GM12875 (cell line): Measurements from ENCODE around the gene BCDIN3D.
"Not testable (repeated sequence)": the region's sequence is repeated elsewhere in the genome, so short reads cannot be mapped to it uniquely, and the experiment has no call there.

Source experiments
- H3K4me3 ChIP-seq: one replicate; pipeline ENCODE4 v1.5.1; 2011; ENCODE audit warnings: low read depth, low read length, control low read depth
- TF ChIP-seq, protein P1 (sequence below): IDR thresholded peaks from 2 replicates; pipeline ENCODE4 v1.5.1; 2011; ENCODE audit warnings: low read depth, mild to moderate bottlenecking, control low read depth, inconsistent platforms, low read length, moderate library complexity, borderline replicate concordance; ENCODE audit not compliant: insufficient read depth

Gene BCDIN3D

DNA sequence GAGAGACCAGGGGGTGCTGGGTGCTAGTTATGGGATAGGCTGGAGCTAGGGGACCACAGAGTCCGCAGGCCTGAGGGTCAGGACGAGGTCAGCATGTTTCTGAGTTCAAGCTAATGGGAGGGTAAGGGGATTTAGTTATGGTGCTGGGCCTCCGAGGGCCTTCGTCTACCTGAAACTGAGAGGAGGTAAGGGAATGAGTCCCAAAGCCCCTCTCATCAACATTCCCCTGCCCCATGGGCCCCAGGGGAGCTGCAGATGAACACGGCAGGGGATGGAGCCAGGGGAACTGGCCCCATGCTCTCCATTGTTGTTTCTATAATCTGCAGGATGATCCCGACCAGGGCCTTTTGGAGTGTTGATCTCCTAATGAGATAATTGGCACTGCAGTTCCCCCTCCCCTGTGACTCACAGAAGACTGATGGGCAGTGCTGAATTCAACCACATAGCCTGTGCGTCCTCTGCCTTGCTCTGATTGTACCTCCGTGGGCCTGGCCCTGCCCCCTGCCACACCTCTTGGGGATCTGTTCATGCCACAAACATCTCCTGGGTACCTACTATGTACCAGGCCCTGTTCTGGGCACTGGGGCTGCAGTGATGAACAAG, 39.4 kb upstream of the BCDIN3D start:
- TF ChIP-seq, protein P1, sequence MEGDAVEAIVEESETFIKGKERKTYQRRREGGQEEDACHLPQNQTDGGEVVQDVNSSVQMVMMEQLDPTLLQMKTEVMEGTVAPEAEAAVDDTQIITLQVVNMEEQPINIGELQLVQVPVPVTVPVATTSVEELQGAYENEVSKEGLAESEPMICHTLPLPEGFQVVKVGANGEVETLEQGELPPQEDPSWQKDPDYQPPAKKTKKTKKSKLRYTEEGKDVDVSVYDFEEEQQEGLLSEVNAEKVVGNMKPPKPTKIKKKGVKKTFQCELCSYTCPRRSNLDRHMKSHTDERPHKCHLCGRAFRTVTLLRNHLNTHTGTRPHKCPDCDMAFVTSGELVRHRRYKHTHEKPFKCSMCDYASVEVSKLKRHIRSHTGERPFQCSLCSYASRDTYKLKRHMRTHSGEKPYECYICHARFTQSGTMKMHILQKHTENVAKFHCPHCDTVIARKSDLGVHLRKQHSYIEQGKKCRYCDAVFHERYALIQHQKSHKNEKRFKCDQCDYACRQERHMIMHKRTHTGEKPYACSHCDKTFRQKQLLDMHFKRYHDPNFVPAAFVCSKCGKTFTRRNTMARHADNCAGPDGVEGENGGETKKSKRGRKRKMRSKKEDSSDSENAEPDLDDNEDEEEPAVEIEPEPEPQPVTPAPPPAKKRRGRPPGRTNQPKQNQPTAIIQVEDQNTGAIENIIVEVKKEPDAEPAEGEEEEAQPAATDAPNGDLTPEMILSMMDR, result no peak

DNA sequence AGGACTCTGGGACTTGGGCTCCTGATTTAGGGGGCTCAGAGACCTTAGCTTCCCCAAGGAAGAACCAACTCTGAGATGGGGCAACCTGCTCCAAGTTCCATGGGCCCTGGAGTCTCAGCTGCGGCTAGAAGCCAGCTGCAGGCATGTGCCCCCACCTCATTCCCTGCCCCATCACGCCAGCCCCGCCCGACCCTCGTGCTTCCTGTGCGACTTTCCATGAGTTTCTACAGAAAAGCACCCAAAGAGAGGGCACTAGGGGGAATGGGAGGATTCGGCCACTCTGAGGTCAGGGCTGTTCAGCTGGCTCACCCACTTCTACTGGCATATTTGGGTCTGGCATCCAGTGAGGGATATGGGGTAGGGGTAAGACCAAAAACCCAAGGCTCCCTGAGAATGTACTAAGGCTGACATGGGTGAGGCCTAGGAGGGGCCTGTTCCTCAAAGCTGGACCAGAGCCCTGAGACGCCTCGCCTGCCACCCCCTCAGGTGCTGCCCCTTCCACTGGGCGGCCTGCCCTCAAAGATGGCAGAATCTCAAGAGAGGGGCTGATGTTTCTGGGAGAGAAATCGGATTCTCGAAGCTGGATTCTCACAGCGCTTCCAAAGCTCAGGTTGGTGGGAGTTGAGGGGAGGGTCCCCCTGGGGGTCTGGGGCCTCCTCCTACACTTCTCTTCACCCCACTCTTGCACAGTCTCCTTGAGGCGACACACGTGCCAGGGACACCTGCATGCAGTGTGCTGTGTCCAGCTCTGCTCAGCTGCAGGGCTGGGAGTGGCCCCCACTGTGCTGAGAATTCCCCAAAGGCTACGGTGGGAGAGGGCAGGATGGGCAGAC, 38.7 kb upstream of the BCDIN3D start:
- H3K4me3 ChIP-seq, result no peak overlapping the region
- TF ChIP-seq, protein P1, result no peak

More for the DNA sequence above, 39.4 kb upstream of the BCDIN3D start:
- H3K4me3 ChIP-seq, result no peak overlapping the region

DNA sequence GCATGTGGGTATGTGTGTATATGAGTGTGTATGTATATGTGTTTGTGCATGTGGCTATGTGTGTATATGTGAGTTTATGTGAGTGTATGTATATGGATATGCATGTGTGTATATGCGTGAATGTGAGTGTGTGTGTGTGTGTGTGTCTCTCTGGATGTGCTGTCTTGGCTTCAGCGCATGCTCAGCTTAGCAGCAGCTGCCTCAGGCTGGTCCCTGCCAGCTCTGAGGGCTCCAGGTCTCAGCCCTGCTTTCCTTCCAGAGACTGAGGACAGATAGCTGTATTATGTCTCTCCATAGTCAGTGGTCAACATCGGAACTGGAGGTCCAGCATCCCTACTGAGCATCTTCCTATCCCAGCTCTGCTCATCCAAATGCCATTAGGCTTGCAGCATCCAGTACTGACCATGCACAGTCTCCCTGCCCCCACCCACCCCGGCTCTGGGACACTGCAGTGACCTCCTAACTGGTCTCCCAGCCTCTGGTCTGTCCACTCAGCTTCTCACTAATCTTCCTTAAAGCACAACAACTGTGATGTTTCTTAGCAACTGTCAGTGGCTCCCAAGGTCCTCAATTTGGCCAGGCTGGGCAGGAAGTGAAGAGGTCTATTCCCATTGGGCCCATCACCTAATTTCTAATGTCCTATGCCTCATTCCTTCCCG, 38.0 kb upstream of the BCDIN3D start:
- no peak overlapping the region for H3K4me3 ChIP-seq
- TF ChIP-seq, protein P1, result no peak

DNA sequence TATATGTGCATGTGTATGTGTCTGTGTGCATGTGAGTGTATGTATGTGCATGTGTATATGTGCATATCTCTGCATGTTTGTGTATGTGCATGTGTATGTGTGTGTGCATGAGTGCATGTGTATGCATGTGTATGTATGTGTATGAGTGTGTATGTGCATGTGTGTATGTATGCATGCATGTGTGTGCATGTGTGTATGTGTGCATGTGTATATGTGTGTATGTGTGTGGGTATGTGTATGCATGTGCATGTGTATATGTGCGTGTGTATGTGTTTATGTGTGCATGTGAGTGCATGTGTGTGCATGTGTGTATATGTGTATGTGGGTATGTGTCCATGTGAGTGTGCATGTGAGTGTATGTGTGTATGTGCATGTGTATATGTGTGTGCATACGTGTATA, 36.2 kb upstream of the BCDIN3D start:
- H3K4me3 ChIP-seq, result not testable (repeated sequence)

DNA sequence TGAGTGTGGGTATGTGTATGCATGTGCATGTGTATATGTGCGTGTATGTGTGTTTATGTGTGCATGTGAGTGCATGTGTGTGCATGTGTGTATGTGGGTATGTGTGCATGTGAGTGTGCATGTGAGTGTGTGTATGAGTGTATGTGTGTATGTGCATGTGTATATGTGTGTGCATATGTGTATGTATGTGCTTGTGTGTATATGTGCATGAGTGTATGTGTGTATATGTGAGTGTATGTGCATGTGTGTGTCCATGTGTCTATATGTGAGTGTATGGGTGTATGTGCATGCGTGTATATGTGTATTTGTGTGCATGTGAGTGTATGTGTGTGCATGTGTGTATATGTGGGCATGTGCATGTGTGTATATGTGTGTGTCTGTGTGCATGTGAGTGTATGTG, 35.1 kb upstream of the BCDIN3D start:
- no peak overlapping the region for H3K4me3 ChIP-seq
- TF ChIP-seq, protein P1, result no peak

DNA sequence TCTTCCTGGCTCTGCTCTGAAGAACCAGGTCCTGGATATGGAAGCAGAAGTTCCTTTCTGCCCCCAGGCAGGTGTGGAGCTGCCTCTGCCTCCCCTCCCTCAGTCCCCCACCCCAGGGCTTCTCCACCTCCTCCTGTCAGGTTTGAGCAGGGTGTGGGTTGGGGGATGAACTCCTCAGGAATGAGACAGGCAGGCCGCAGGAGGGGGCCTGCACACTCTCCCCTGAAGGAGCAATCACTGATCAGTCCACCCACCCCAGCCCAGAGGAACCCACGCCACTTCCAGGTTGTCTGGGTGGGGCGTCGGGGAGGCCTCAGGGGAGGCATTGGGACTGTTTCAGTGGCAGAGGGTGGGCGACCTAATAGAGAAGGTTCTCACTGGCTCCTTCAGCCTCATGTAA, 34.2 kb upstream of the BCDIN3D start:
- TF ChIP-seq, protein P1, result no peak
- H3K4me3 ChIP-seq, result no peak overlapping the region

DNA sequence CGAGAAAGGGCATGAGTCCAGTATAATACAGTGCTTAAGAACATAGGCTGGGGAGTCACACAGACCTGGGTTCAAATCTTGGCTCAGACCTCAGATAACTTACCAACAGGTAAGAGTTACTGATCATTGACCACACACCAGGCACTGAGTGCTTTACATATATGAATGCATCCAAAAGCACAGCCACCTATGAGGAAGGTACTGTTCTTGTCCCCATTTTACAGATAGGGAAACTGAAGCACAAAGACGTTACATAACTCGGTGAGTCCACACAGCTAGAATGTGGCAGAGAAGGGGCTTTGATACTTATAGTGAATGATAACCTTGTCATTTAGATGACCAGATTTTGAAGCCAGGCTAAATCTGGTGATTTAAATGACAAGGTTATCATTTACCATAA, 33.2 kb upstream of the BCDIN3D start:
- TF ChIP-seq, protein P1, result no peak

More for the DNA sequence above, 33.2 kb upstream of the BCDIN3D start:
- no peak overlapping the region for H3K4me3 ChIP-seq
